Colonic mucosa (tissue), 4 donors: ENCODE data around the gene CEACAM6. TPM values are rescaled to one million over a fixed set of nuclear protein-coding genes. Genes with fewer than 3 reads are reported as not detected.
"Not testable (repeated sequence)": the region's sequence is repeated elsewhere in the genome, so short reads cannot be mapped to it uniquely, and the experiment has no call there.

ENCODE experiments used
- DNase-seq: peaks from one replicate; pipeline ENCODE4 v3.0.0-alpha.2; 2020
- H3K27ac ChIP-seq: fragments of 200-600 bp; one replicate; pipeline ENCODE4 v1.8.0; 2021
- H3K27me3 ChIP-seq: fragments of 200-600 bp; one replicate; pipeline ENCODE4 v1.8.0; 2021
- H3K36me3 ChIP-seq: fragments of 200-600 bp; one replicate; pipeline ENCODE4 v1.8.0; 2021
- H3K4me1 ChIP-seq: fragments of 200-600 bp; one replicate; pipeline ENCODE4 v1.8.0; 2021; ENCODE audit warnings: mild to moderate bottlenecking
- H3K4me3 ChIP-seq: fragments of 200-600 bp; one replicate; pipeline ENCODE4 v1.8.0; 2021
- H3K9ac ChIP-seq, 2 donors: one replicate each; pipeline ENCODE4 v1.7.0; 2013; ENCODE audit warnings: control low read depth in 2 of 2, low read depth in 2 of 2, low read length in 2 of 2
- H3K9me3 ChIP-seq: fragments of 200-600 bp; one replicate; pipeline ENCODE4 v1.8.0; 2021
- CTCF ChIP-seq: fragments of 200-600 bp; IDR thresholded peaks from one replicate; pipeline ENCODE4 v1.8.0; 2022; ENCODE audit warnings: antibody characterized with exemption, mild to moderate bottlenecking
- intact Hi-C: fragments of 100-400 bp; cut with DNase I; formaldehyde crosslinking; loops from one replicate; pipeline ENCODE4 v1.14.1; 2022
- total RNA-seq, 2 donors: library from RNA; stranded (reverse); fragmentation: NEBNext Ultra II Directional in 1 of 2; extraction: Animal tissue kit (Norgen Biotek cat#: 25700) in 1 of 2; gene quantifications; one replicate each; pipeline ENCODE4 v1.2.1, GENCODE V29; 2021
- donor health status: healthy.
- donor health status: DM: no; HTN: no; CAD: no.
- donor health status: DM: no; HTN: no; CAD: no.

The CEACAM6 gene
- total RNA-seq, 2 donors from 2014 or later = 260 to 655 TPM

- Histone ChIP-seq H3K4me1 (peaks cover 11% of the 10 kb centered on the region), H3K4me3 (no peak overlapping the region), H3K27me3 (no peaks in the 10 kb centered on the region), H3K36me3 (no peaks in the 10 kb centered on the region), H3K9me3 (no peaks in the 10 kb centered on the region), H3K9ac (no peak overlapping the region), H3K27ac (peak overlapping the region; percentile 72)
- intact Hi-C loops = loop anchor here (2.0 kb wide), 1 partner anchor 33 kb away; no protein-coding TSS in a partner anchor
- no peak for DNase-seq
- no peak for TF ChIP-seq CTCF
Measured at GRCh38 chr19:41783612-41784011, 28.3 kb downstream of the CEACAM6 start.

- no peak overlapping the region for H3K4me3 ChIP-seq
- intact Hi-C loops = loop anchor here (2.0 kb wide), 1 partner anchor 34 kb away; no protein-coding TSS in a partner anchor
- H3K4me1 ChIP-seq = peaks cover 11% of the 10 kb centered on the region
- H3K9ac ChIP-seq = peak overlapping the region in 1 of 2 donors; percentile 58
- no peaks in the 10 kb centered on the region for H3K36me3 ChIP-seq
- no peaks in the 10 kb centered on the region for H3K9me3 ChIP-seq
- TF ChIP-seq CTCF = no peak
- H3K27ac ChIP-seq = peak overlapping the region; percentile 72
- no peaks in the 10 kb centered on the region for H3K27me3 ChIP-seq
- no peak for DNase-seq
Measured at GRCh38 chr19:41784312-41784711, 29.0 kb downstream of the CEACAM6 start.

DNA sequence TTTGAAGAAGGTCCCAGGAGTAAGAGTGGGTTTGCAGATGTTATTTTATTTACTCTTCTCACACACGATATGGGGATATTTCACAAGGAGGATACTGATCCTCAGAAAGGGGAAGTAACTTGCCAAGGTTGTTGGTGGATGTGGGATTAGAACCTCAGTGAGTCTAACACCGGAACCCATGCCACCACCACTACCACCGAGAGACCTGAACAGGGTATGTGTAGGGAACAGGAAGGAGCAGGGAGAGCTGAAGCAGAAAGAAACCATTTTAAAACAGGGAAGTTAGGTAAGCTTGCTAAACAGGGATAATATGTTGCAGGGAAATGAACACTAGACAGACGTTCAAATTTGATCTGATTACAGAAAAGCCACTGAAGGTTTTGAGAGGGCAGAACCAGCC lies 29.4 kb downstream of the CEACAM6 start:
- DNase-seq = no peak
- TF ChIP-seq CTCF = no peak
- Histone ChIP-seq H3K9ac (peak overlapping the region in 1 of 2 donors; percentile 58), H3K27me3 (no peaks in the 10 kb centered on the region), H3K9me3 (no peaks in the 10 kb centered on the region), H3K36me3 (no peaks in the 10 kb centered on the region), H3K27ac (peak overlapping the region; percentile 72), H3K4me3 (no peak overlapping the region), H3K4me1 (peaks cover 11% of the 10 kb centered on the region)
- intact Hi-C loops = loop anchor here (2.0 kb wide), 1 partner anchor 34 kb away; no protein-coding TSS in a partner anchor

DNA sequence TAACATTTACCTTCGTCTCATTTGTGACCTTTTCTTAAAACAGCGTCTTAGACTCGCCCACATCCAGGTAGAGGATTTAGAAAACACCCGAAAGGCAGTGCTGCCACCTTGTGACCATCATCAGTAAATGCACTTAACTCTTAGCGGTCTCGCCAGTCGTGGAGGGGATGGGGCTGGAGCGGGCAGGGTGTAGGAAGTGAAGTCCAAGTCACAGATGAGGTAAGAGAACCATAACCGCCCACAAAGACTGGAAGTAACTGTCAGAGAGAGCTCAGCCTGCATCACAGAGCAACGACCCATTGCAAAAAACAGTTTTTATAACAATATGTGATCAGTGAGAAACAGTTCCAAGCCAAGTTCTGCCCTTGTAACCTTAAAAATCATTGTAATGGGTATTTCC lies 30.3 kb downstream of the CEACAM6 start:
- Histone ChIP-seq H3K27me3 (no peaks in the 10 kb centered on the region), H3K9ac (no peak overlapping the region), H3K36me3 (no peaks in the 10 kb centered on the region), H3K27ac (peak overlapping the region; percentile 72), H3K4me1 (peaks cover 11% of the 10 kb centered on the region), H3K4me3 (no peak overlapping the region), H3K9me3 (no peaks in the 10 kb centered on the region)
- DNase-seq = peak; percentile 81
- TF ChIP-seq CTCF = peak; percentile 74
- intact Hi-C loops = loop anchor here (2.0 kb wide), 1 partner anchor 35 kb away; no protein-coding TSS in a partner anchor

GRCh38 chr19:41787055-41787454 lies 31.7 kb downstream of the CEACAM6 start:
- intact Hi-C loops = no loop called here
- Histone ChIP-seq H3K27me3 (no peaks in the 10 kb centered on the region), H3K4me1 (peaks cover 11% of the 10 kb centered on the region), H3K36me3 (no peaks in the 10 kb centered on the region), H3K4me3 (no peak overlapping the region), H3K27ac (no peak overlapping the region), H3K9ac (no peak overlapping the region), H3K9me3 (no peaks in the 10 kb centered on the region)
- DNase-seq = no peak
- TF ChIP-seq CTCF = no peak

DNA sequence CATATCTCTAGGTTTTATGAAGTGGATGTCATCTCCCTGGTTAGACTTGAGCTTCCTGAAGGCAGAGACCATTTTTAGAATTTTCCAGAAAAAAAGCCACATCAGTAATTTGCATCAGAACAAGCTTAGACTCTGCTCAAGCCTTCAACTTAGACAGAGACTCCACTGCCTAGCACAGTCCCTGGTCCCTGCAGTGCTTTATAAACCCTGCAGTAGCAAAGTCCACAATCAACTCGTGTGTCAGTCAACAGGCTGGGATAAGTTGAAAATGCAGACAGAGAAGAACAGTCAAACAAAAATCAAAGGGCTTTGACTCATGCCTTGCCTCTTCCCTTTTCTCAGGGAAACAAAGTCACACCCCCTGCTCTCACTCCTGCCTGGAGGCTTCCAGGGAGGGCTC lies 33.2 kb downstream of the CEACAM6 start:
- H3K4me3 ChIP-seq, H3K27me3 ChIP-seq, DNase-seq: not testable (repeated sequence)

DNA sequence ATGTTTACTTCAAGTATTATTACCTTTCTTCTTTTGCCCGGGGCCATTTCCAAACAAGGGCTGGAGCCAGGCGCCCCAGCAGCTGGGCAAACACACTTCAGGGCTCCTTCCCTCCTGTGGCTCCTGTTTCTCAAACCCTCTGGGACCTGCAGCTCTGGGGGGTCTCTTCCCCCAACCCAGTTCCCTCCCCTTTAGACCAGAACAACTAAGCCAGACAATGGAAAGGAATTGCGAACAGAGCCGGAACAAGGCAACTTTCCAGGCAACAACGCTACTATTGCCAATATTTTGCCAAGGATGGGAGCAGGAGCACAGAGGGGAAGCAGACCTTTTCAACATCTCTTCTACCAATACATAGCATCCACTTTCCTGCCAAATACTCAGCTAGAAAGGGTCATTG lies 33.7 kb downstream of the CEACAM6 start:
- H3K27ac ChIP-seq, H3K27me3 ChIP-seq, H3K36me3 ChIP-seq: not testable (repeated sequence)

More for the DNA sequence above, 33.2 kb downstream of the CEACAM6 start:
- H3K36me3 ChIP-seq, intact Hi-C loops, H3K9ac ChIP-seq, H3K9me3 ChIP-seq, H3K27ac ChIP-seq: not testable (repeated sequence)
- H3K4me1 ChIP-seq = peaks cover 11% of the 10 kb centered on the region

More for the DNA sequence above, 33.7 kb downstream of the CEACAM6 start:
- H3K4me3 ChIP-seq, DNase-seq, intact Hi-C loops, H3K9me3 ChIP-seq, H3K9ac ChIP-seq: not testable (repeated sequence)
- peaks cover 11% of the 10 kb centered on the region for H3K4me1 ChIP-seq
